ENCODE measurements around the gene LETMD1. TPM values are rescaled to one million over a fixed set of nuclear protein-coding genes. Genes with fewer than 3 reads are reported as not detected.

The LETMD1 gene
- total and polyA plus RNA-seq, 2 of the 8 experiments (the other 6 are each of a cell fraction or from before 2014, with no cell fraction given), result 39.4 to 65.3 TPM

GRCh38 chr12:51011955-51012354 is 36.2 kb upstream of the LETMD1 start (continued):
- TF ChIP-seq KDM5A (IDR thresholded peaks at IDR 0.05; ENCODE audit: low read length), result no peak
- TF ChIP-seq BACH1 (IDR thresholded peaks at IDR 0.05; ENCODE audit: low read length), result no peak
- no peak for TF ChIP-seq RNF2 (IDR thresholded peaks at IDR 0.05; ENCODE audit: borderline replicate concordance, low read depth, low read length, missing control alignments, poor library complexity, severe bottlenecking)
